CD4-positive, alpha-beta T cell treated with Interleukin-4 for 1 hour (primary cell): ENCODE data around the gene PELI3.
"Not testable (repeated sequence)": the region's sequence is repeated elsewhere in the genome, so short reads cannot be mapped to it uniquely, and the experiment has no call there.

ENCODE experiments used
- DNase-seq, 2 donors: peaks; one replicate each; pipeline ENCODE4 v3.0.0-alpha.2; 2020 to 2022

PELI3 gene

GRCh38 chr11:66448523-66448922, 18.2 kb upstream of the PELI3 start:
- DNase-seq: no peak

GRCh38 chr11:66450560-66450959, 16.1 kb upstream of the PELI3 start:
- DNase-seq: no peak

- no peak for DNase-seq
Measured at GRCh38 chr11:66451663-66452062, 15.0 kb upstream of the PELI3 start.

DNA sequence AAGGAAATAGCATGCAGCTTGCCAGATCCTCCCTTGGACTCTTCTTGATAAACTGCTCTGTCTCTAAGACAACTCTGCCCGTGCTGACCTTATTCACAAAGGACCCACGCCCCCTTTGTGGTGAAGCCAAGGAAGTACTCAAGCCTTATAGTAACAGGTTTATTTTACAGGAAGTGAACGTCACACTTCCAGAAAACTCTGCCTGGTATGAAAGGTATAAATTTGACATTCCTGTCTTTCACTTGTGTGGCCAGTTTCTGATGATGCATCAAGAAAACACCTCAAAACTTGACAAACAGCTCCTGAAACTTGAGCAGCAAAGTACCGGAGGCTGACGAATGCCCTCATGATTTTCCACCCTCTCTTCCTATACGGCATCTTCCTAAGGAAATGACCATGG, 12.5 kb upstream of the PELI3 start:
- peak in 1 of 2 donors; percentile 14 for DNase-seq

GRCh38 chr11:66454828-66455227, 11.9 kb upstream of the PELI3 start:
- no peak for DNase-seq

DNA sequence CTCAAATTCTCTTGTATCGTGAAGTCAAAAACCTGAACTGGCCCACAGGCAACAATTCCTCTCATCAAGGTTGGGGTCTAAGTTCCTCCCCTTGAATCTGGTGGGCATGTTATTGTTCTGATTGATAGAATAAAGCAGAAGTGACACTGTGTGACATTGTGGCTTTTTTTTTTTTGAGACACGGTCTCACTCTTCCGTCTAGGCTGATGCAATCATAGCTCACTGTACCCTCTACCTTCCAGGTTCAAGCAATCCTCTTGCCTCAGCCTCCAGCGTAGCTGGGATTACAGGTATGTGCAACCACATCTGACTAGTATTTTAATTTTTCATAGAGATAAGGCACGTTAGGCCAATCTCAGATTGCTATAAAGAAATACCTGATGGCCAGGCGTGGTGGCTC, 8.9 kb upstream of the PELI3 start:
- DNase-seq: no peak

DNA sequence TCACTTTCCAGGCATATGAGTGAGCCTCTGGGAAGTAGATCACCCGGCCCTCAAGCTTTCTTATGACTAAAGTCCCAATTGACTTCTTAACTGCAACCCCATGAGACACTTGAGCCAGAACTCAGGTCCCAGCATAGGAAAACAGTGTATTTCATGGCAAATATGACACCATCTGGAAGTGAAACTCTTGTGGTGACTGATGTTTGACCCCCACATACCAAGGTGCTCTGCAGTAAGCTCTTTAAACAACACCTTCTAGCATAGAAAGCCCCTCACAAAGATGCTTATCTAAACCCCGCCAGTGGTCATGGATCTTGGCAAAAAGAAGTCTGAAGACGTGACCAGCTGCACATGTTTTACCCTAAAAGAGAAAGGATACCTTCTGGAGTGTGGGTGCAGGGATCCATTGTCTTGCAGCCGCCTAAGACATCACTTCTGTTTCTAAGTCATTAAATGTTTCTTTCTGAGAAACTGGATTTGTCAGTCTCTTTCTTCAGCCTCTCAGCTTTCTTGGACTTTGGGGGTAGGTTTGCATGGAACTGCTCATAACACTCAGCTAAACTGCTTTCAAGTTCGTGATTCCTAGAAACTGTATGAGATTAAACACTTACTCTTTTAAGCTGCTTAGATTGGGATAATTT, 7.4 kb upstream of the PELI3 start:
- DNase-seq: no peak

GRCh38 chr11:66462010-66462409, 4.7 kb upstream of the PELI3 start:
- DNase-seq: no peak

GRCh38 chr11:66462911-66463310, 3.8 kb upstream of the PELI3 start:
- DNase-seq: no peak

- DNase-seq: not testable (repeated sequence)
Measured at GRCh38 chr11:66464116-66464515, 2.6 kb upstream of the PELI3 start.

DNA sequence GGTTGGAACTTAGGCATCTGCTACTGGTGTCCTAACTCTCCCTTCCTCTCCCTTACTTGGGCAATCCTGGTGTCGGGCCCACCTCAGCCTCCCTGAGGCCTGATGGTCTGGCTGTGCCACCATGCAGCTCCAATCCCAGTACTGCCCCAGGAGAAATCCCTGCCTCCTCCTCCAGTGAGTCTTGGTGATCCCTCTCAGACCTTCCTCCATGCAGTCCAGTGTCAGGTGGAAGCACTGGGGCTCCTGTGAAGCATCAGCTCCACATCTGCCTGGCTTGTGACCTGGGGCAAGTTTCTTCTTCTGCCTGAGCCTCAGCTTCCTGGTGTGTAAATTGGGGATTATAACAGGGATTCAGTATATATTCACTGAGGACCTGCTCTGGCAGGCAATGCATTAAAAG, 1.8 kb upstream of the PELI3 start:
- no peak for DNase-seq

DNA sequence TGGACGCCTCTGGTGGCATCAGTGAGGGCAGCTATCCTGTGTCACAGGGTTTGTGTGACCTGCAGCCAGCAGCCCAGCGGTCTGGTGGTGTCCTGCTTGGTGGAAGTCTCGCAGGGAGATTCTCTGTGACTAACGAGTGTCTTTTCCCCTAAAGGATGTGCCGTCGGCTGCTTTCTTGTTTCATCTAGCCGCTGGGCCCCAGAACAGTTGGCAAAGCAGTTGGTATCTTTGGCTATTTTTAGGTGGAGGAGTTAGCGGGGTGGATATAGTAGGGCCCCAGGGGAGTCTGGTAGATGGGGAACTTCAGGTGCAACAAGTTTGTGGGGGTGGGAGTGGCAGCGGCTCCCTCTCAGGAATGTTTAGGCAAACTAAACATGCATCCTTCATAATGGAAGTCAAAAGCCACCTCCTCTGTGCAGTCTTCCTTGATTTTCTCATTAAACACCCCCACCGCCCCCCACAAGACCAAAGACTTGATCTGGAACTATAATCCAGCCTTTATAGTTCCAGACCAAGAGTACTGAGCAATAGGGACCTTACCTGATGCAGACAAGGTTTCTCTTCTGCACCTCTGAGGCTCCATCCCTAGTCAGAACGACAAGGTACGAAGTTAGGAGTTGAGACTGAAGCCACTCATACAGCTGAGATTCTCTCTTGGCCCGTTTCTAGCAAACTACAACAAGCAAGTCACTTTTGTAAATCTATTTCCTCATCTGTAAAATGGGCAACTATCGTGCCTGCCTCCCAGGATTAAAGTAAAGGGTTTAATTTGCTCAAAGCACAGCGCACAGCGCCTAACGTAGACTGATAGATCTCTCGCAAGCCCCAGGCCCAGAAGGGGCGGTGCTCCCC, 1.1 kb upstream of the PELI3 start:
- DNase-seq: peak in 1 of 2 donors; percentile 5

- DNase-seq: peak in 1 of 2 donors; percentile 49
Measured at GRCh38 chr11:66467034-66467659, 442 bp downstream of the PELI3 start.

GRCh38 chr11:66467756-66468155, 1.1 kb downstream of the PELI3 start:
- peak; percentile 30 to 55 for DNase-seq

- DNase-seq: no peak
Measured at GRCh38 chr11:66468691-66469090, 2.0 kb downstream of the PELI3 start.

DNA sequence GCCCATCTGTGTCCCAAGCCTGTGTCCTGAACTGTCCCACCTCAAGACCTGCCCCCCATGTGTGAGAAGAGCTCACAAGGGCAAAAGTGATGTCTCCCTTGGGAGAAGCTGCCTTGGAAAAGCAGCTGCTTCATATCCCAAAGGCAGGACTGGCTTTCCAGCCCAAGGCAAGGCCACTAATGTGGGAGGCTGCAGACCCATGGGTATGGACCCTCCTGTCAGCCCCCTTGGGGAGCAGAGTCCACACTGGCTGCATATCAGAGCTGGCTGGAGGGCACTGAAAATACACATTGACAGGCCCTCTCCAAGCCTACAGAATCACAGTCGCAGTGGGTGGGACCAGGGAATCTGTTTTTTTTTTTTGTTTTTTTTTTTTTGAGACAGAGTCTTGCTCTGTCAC, 2.7 kb downstream of the PELI3 start:
- DNase-seq: no peak

GRCh38 chr11:66470015-66470414, 3.3 kb downstream of the PELI3 start:
- DNase-seq: no peak

GRCh38 chr11:66471142-66471541, 4.4 kb downstream of the PELI3 start:
- no peak for DNase-seq

GRCh38 chr11:66472054-66472453, 5.3 kb downstream of the PELI3 start:
- DNase-seq: no peak

GRCh38 chr11:66473167-66473566, 6.5 kb downstream of the PELI3 start:
- no peak for DNase-seq

DNA sequence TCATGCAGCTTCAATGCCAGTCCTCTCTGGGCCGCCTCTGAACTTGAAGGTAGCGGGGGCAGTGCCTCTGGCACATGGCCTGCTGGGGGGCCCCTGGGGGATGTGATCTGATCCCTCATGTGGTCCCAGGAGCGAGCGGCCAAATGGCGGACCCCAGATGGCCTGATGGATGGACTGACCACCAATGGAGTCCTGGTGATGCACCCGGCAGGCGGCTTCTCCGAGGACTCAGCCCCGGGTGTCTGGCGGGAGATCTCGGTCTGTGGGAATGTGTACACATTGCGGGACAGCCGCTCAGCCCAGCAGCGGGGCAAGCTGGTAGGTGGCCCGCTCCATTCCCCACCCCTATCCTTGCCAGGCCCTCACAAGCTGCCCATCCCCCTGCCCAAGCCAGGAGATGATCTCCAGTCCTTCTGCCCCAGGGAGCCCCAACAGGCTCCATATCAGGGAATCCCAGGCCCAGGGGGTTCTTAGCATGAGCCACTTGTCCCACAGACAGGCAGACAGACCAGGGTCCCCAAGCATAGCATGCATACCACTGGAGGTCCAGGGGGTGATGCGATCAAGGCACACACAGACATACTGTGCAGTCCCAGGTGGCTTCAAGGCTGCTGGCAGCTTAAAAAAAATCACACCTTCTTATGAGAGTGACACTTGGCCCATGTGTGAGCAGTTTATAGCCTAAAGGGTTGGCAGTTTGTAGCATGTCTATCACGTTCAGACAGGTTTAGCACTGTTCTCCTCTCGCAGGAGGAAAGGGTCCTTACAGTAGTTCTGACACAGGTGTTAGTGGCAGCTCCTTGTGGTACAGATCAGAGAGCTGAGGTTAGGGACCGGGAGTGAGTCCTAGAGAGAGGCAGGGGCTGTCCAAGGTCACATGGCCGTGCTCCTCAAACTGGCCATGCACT, 7.2 kb downstream of the PELI3 start:
- DNase-seq: no peak

GRCh38 chr11:66475349-66476172, 8.9 kb downstream of the PELI3 start:
- no peak for DNase-seq
